Peyer's patch (tissue), 4 donors: ENCODE data around the gene BLOC1S3.

Experiments used
- POLR2A ChIP-seq, 2 donors: fragments of 450-650 bp; IDR thresholded peaks; one replicate each; pipeline ENCODE4 v1.5.1; 2017; ENCODE audit warnings: antibody characterized with exemption in 2 of 2, mild to moderate bottlenecking in 2 of 2, moderate library complexity in 2 of 2
- TF ChIP-seq, protein P1 (sequence below), 6 experiments: fragments of 450-650 bp in 4 of 6; fragments of 200-600 bp in 2 of 6; sonication (generic) in 1 of 6; IDR thresholded peaks; one replicate each; pipeline ENCODE4 v1.5.1; 2017 to 2019; ENCODE audit warnings: antibody characterized with exemption in 6 of 6, mild to moderate bottlenecking in 3 of 6, moderate library complexity in 1 of 6

DNA sequence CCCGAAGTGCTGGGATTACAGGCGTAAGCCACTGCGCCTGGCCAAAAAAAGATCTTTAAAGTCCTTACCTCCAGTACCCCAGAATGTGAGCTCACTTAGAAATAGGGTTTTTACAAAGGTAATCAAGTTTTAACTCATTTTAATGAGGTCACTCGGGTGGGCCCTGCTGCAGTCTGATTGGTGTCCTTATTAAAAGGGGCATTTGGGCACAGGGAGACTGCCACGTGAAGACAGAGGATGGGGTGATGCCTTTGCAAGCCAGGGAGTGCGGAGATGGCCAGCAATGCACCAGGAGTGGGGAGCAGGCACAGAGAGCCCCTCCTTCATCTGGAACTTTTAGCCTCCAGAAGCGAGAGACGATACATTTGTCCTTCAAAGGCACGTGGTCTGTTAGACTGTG lies 29.5 kb upstream of the BLOC1S3 start:
- TF ChIP-seq, protein P1, sequence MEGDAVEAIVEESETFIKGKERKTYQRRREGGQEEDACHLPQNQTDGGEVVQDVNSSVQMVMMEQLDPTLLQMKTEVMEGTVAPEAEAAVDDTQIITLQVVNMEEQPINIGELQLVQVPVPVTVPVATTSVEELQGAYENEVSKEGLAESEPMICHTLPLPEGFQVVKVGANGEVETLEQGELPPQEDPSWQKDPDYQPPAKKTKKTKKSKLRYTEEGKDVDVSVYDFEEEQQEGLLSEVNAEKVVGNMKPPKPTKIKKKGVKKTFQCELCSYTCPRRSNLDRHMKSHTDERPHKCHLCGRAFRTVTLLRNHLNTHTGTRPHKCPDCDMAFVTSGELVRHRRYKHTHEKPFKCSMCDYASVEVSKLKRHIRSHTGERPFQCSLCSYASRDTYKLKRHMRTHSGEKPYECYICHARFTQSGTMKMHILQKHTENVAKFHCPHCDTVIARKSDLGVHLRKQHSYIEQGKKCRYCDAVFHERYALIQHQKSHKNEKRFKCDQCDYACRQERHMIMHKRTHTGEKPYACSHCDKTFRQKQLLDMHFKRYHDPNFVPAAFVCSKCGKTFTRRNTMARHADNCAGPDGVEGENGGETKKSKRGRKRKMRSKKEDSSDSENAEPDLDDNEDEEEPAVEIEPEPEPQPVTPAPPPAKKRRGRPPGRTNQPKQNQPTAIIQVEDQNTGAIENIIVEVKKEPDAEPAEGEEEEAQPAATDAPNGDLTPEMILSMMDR (IDR thresholded peaks at IDR 0.05): no peak
- TF ChIP-seq POLR2A (IDR thresholded peaks at IDR 0.05): no peak
